Activated CD4-positive, alpha-beta memory T cell treated with anti-CD3 and anti-CD28 coated beads, Interleukin-2, amount 10 ng/mL, durations not matched to agents 7 days and 5 days (primary cell): ENCODE results near the gene DBR1. TPM values are rescaled to one million over a fixed set of nuclear protein-coding genes. Genes with fewer than 3 reads are reported as not detected.

Experiments used
- CTCF ChIA-PET: fragments of 350-600 bp; sonication (Branson Sonifier 250); formaldehyde crosslinking; loops from one replicate; lab custom pipeline; 2021; ENCODE audit warnings: antibody characterized with exemption, inconsistent platforms; lab: Charles Lee
- POLR2A ChIA-PET: fragments of 350-600 bp; sonication (Branson Sonifier 250); formaldehyde crosslinking; loops from one replicate; lab custom pipeline; 2021; ENCODE audit warnings: antibody characterized with exemption; lab: Charles Lee
- DNase-seq: peaks from one replicate; pipeline ENCODE4 v3.0.0-alpha.2; 2020
- H3K27ac Mint-ChIP-seq: one replicate; pipeline ENCODE4 v1.8.0; 2021; ENCODE audit warnings: mild to moderate bottlenecking, mixed read lengths
- H3K27me3 Mint-ChIP-seq: one replicate; pipeline ENCODE4 v1.8.0; 2021; ENCODE audit warnings: mixed read lengths
- H3K36me3 Mint-ChIP-seq: one replicate; pipeline ENCODE4 v1.8.0; 2021; ENCODE audit warnings: low read depth, mixed read lengths
- H3K4me1 Mint-ChIP-seq: one replicate; pipeline ENCODE4 v1.8.0; 2021; ENCODE audit warnings: mixed read lengths
- H3K4me3 Mint-ChIP-seq: one replicate; pipeline ENCODE4 v1.8.0; 2021; ENCODE audit warnings: mild to moderate bottlenecking, mixed read lengths
- H3K9me3 Mint-ChIP-seq: one replicate; pipeline ENCODE4 v1.8.0; 2021; ENCODE audit warnings: mixed read lengths
- total RNA-seq, 2 experiments: library from RNA; stranded (reverse); gene quantifications; one replicate each; pipeline ENCODE4 v1.2.3, GENCODE V29; 2021

DBR1 gene
- total RNA-seq, 2 experiments from 2014 or later = 19.4 to 20.0 TPM

DNA sequence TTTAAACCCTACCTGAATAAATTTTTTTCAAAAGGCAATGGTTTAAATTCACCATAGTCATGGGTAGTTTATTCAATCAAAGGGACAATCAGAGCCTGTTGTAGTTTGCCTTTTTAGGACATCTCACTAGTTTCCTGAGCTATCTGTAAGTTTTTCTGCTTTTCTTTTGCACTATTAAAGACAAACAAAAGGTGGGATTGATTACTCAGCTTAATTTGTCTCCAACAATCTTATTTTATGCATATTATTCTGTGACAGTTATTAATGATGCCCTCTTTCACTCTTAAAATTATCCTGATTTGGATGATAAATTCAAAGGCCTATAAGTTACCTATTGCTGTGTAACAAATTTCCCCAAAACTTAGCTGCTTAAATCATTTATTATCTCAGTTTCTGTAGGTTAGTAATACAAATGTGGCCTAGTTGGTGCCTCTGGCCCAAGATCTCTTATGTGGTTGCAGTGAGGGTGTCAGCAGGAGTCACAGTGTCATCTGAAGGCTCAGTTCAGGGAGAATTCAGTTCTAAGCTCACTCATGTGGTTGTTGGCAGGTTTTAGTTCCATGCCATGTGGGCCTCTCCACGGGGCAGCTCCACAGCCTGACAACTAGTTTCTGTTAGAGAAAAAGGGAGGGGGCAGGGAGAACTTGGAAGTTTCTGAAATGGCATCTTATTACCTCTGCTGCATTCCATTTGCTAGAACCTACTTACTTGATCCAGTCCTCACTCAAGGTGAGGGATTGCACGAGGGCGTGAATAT is 28.4 kb upstream of the DBR1 start:
- Mint-ChIP-seq H3K4me3 (no peak overlapping the region), H3K9me3 (no peaks in the 10 kb centered on the region), H3K27ac (no peak overlapping the region), H3K27me3 (no peaks in the 10 kb centered on the region), H3K4me1 (peaks cover 16% of the 10 kb centered on the region), H3K36me3 (peaks cover 24% of the 10 kb centered on the region)
- DNase-seq = no peak
- CTCF ChIA-PET = interaction anchor here (1.0 kb wide), 1 partner anchor 14 kb away, joined by 3 read pairs; no protein-coding TSS in a partner anchor
- POLR2A ChIA-PET = interaction anchor here (0.8 kb wide), 1 partner anchor 16 kb away, joined by 3 read pairs; the partner anchor contains the start of gene ARMC8

DNA sequence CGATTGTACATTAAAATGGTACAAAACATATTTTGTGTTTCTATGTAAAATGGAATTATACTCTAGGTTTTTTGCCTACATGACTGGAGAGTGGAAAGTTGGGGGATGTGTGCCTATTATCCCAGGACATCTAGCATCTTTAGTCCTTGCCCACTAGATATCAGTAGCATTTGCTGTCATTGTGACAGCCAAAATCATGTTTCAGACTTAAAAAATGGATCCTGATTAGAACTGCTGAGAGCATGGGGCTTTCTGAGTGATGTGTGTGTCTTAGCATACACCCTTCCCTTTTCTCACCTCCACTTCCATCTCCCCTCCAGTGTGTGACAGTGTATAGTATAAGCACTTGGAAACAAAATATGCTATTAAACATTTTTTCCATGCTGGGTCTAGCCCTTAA is 25.7 kb upstream of the DBR1 start:
- DNase-seq = no peak
- Mint-ChIP-seq H3K36me3 (peaks cover 18% of the 10 kb centered on the region), H3K4me3 (no peak overlapping the region), H3K4me1 (peaks cover 16% of the 10 kb centered on the region), H3K27me3 (no peaks in the 10 kb centered on the region), H3K27ac (no peak overlapping the region), H3K9me3 (no peaks in the 10 kb centered on the region)
- ChIA-PET CTCF (no interaction called here), POLR2A (no interaction called here)

DNA sequence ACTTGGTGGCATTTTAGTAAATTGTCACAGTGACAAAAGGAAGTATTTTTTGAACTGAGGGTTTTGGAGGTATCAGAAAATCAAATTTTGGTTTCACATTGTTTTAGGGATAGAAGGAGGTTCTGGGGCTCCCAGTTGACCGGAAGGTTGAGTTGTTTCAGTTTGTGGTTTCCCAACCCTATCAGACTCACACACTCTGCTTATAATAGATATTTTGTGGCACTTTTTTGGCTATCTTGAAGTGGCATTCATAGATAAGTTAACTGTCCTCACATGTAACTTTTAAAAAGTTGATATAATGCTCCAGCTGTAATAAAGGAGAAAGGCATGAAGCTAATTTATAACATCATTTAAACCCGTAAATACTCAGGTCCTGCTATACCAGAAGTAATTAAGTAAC is 25.1 kb upstream of the DBR1 start:
- ChIA-PET CTCF (no interaction called here), POLR2A (no interaction called here)
- peaks cover 16% of the 10 kb centered on the region for H3K4me1 Mint-ChIP-seq
- H3K36me3 Mint-ChIP-seq = peaks cover 17% of the 10 kb centered on the region
- H3K27ac Mint-ChIP-seq = no peak overlapping the region
- DNase-seq = no peak
- H3K4me3 Mint-ChIP-seq = no peak overlapping the region
- no peaks in the 10 kb centered on the region for H3K9me3 Mint-ChIP-seq
- H3K27me3 Mint-ChIP-seq = no peaks in the 10 kb centered on the region

DNA sequence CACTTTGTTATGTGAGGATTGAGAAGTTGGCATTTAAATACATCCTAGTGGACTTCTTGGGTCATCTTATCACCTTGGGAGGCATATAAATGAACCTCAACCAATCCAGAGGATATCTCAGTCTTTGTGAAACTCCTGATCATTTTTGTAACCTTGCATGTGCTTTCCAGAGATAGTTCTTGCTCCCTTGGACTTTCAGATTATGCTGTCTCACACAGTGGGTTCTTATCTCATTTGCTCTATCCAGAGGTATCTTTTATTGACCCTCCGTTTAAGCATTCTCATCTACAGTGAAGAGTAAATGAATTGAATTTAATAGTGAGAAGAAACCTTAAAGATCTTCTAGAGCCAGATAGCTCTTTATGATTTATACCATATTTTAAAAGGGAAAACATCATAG is 22.8 kb upstream of the DBR1 start:
- Mint-ChIP-seq H3K4me3 (no peak overlapping the region), H3K27me3 (no peaks in the 10 kb centered on the region), H3K27ac (no peak overlapping the region), H3K9me3 (no peaks in the 10 kb centered on the region), H3K4me1 (peaks cover 14% of the 10 kb centered on the region), H3K36me3 (peaks cover 11% of the 10 kb centered on the region)
- DNase-seq = no peak
- ChIA-PET POLR2A (interaction anchor here (1.0 to 1.7 kb wide), 2 partner anchors 10 to 11 kb away, joined by 3 to 7 read pairs; partner anchors contain the start of gene ARMC8), CTCF (no interaction called here)

DNA sequence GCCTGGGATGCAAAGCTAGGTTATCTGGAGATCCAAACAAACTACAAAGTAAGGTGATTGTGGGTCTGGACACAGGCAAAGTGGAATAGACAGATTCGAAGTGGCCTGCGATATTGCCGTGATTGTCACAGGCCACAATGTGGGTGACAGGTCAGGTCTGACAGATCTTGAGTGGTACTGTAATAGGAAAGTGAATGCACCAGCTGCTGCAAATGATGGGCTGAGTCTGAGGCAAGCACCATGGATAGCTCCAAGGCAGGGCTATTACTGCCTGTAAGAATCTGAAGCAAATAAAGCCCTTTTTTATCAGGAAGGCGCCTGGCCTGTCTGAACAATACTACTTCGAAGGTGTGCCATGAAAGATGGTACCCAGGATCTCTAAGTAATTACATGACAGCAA is 22.3 kb upstream of the DBR1 start:
- DNase-seq = no peak
- no peak overlapping the region for H3K27ac Mint-ChIP-seq
- no peaks in the 10 kb centered on the region for H3K27me3 Mint-ChIP-seq
- peaks cover 14% of the 10 kb centered on the region for H3K4me1 Mint-ChIP-seq
- H3K36me3 Mint-ChIP-seq = peaks cover 11% of the 10 kb centered on the region
- H3K4me3 Mint-ChIP-seq = no peak overlapping the region
- ChIA-PET CTCF (no interaction called here), POLR2A (interaction anchor here (1.0 to 1.7 kb wide), 2 partner anchors 9 to 10 kb away, joined by 3 to 7 read pairs; partner anchors contain the start of gene ARMC8)
- no peaks in the 10 kb centered on the region for H3K9me3 Mint-ChIP-seq

DNA sequence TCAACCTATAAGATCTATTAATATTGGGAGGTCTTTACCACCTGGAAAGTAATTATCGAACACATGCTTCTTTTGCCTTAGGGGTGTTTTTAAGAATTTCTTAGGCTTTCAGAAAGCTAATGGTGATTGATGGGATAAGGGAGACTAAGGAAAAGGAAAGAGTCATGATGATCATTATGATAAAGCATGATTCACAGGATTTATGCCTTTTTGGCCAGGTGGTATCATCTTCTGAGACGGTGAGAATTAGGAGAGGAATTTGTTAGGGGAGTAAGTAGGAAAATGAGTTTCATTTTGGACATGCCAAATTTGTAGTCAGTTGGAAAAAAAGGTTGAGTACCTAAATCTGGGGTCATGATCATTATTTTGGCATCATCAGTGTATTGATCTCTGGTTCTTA is 21.3 kb upstream of the DBR1 start:
- no peak for DNase-seq
- Mint-ChIP-seq H3K27me3 (no peaks in the 10 kb centered on the region), H3K36me3 (peaks cover 16% of the 10 kb centered on the region), H3K9me3 (no peaks in the 10 kb centered on the region), H3K4me3 (no peak overlapping the region), H3K27ac (no peak overlapping the region), H3K4me1 (peaks cover 19% of the 10 kb centered on the region)
- ChIA-PET CTCF (no interaction called here), POLR2A (interaction anchor here (1.7 kb wide), 1 partner anchor 8 kb away, joined by 7 read pairs; no protein-coding TSS in a partner anchor)

DNA sequence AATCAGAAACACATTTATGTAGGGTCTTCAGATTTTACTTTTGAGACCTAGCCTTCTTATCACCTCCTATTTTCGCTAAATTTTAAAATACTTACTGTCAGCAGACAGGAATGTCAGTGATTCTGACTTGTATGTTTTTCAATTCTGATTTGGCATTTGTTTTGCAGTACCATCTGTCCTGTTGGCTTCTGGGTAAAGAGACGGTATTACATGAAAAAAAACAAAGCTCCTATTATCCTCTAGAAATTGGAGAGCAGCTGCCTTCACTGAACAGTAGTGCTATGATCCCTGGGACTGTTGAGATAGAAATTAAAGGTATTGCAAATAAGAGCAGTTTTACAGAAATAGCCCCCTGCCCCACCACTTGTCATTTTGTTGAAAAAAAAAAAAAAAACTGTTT is 20.8 kb upstream of the DBR1 start:
- no peaks in the 10 kb centered on the region for H3K27me3 Mint-ChIP-seq
- no peak for DNase-seq
- no peak overlapping the region for H3K4me3 Mint-ChIP-seq
- CTCF ChIA-PET = no interaction called here
- POLR2A ChIA-PET = no interaction called here
- peaks cover 22% of the 10 kb centered on the region for H3K4me1 Mint-ChIP-seq
- H3K9me3 Mint-ChIP-seq = no peaks in the 10 kb centered on the region
- H3K36me3 Mint-ChIP-seq = peaks cover 20% of the 10 kb centered on the region
- H3K27ac Mint-ChIP-seq = no peak overlapping the region

DNA sequence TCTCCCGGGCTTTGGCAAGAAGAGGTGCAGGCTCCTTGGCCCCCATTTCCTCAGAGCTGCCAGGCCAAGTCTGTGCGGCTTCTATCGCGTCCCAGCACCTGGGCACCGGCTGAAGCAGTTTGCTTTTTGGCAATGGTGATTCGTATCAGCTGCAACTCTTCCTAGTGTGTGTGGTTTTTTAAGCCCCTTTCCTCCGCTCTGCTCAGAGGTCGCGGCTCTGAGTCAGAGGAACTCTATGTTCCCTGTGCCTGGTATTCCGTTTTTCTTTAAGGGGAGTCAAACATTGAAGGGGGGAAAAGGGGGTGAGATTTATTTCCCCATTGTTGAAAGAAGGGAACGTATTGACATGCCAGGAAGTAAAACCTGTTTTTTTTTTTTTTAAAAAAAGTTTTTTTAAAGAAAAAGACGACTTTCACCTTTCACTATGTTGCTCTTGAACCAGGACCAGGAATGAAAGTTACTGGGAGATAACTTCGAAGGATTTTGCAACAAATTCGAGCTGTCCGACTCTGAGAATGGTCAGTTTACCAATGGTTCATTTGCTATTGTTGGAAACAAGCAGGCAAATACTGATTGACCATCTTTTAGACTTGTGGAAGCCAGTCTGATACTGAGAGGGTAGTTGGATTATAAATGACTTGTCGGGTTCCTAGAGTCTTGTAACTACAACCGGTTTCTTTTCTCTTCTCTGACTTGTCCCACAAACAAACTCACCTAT is 13.5 kb upstream of the DBR1 start:
- H3K4me3 Mint-ChIP-seq = peak overlapping the region; percentile 94
- ChIA-PET CTCF (interaction anchor here (1.0 kb wide), 1 partner anchor 16 kb away, joined by 3 read pairs; no protein-coding TSS in a partner anchor), POLR2A (interaction anchor here (0.8 to 6.7 kb wide), 11 partner anchors 9 to 406 kb away, joined by 3 to 85 read pairs (median 6); partner anchors contain the start of genes CEP70 and DBR1)
- peak; percentile 46 for DNase-seq
- no peaks in the 10 kb centered on the region for H3K9me3 Mint-ChIP-seq
- peaks cover 14% of the 10 kb centered on the region for H3K27me3 Mint-ChIP-seq
- H3K27ac Mint-ChIP-seq = peak overlapping the region; percentile 91
- H3K4me1 Mint-ChIP-seq = peaks cover 36% of the 10 kb centered on the region
- peaks cover 15% of the 10 kb centered on the region for H3K36me3 Mint-ChIP-seq

DNA sequence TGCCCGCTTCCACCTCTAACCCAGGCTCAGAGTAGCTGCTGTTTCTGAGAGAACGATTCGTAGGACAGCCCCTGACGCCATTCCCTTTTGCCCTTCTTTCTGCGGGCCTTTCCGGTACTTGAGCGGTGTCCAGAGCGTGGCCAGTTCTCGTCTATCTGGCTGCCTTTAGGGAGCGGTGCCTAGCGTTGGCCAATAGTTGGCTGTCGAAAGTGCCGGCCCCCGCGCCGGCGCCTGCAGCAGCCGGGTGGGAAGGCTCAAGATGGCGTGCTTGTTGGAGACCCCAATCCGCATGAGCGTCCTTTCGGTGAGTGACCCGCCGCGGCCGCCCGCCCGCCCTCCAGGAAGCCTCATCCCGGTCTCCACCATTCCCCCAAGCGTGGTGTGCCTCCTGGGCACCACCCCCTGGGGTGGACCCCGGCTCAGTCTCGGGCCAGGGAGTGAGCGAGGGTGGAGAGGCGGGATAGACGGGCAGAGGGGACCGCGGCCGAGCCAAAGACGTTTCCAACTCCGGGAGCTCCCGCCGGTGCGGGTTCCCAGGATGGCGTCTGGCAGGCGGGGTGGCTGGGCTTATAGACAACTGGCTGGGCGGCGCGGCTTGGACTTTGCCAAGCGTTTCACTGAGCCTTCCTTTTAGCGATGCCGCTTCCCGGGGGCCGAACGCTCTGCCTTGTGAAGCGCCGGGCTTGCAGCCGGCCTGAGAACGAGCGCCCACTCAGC is 12.7 kb upstream of the DBR1 start, which contains the start of gene ARMC8:
Gene ARMC8 (plus strand): TSS at position 6 of the 717 bp plus-strand sequence. CDS start 254 bp downstream, at position 260.
- POLR2A ChIA-PET = interaction anchor here (0.6 to 6.7 kb wide), 15 partner anchors 8 to 407 kb away, joined by 3 to 85 read pairs (median 4); partner anchors contain the start of genes CEP70 and DBR1
- Mint-ChIP-seq H3K4me1 (peaks cover 36% of the 10 kb centered on the region), H3K36me3 (peaks cover 15% of the 10 kb centered on the region), H3K27ac (peak within 1 kb of the TSS; percentile 91), H3K4me3 (peak within 1 kb of the TSS; percentile 94), H3K9me3 (no peaks in the 10 kb centered on the region), H3K27me3 (peaks cover 14% of the 10 kb centered on the region)
- CTCF ChIA-PET = interaction anchor here (0.6 to 1.6 kb wide), 7 partner anchors 11 to 231 kb away, joined by 3 to 6 read pairs (median 3); partner anchors contain the start of gene DBR1
- no peak for DNase-seq

DNA sequence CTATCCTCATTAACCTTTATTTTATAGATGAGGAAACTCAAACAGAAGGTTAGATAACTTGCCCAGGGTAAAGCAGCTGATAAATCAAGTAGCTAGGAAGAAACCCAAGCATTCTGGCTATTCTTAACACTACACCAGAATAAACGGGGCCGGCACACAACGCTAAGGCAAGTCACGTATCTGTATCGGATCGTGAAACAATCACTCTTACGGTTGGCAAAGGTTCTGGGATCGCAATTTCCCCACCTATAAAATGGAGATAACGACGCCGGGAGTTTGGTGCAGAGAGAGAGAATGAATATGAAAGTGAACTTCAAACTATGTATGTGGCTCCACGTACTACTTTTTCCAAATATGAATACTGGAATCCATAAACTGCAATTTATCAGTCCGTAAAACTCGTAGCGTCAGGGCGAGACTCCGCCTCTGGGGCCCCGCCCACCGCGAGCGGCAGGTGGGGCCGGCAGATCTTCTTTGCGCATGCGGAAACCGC is 12.1 kb upstream of the DBR1 start:
- H3K4me1 Mint-ChIP-seq = peaks cover 36% of the 10 kb centered on the region
- POLR2A ChIA-PET = interaction anchor here (0.6 to 6.7 kb wide), 9 partner anchors 10 to 142 kb away, joined by 3 to 85 read pairs (median 4); partner anchors contain the start of gene DBR1
- peaks cover 16% of the 10 kb centered on the region for H3K27me3 Mint-ChIP-seq
- peak; percentile 91 for DNase-seq
- H3K36me3 Mint-ChIP-seq = peaks cover 15% of the 10 kb centered on the region
- H3K4me3 Mint-ChIP-seq = peak overlapping the region; percentile 94
- H3K9me3 Mint-ChIP-seq = no peaks in the 10 kb centered on the region
- CTCF ChIA-PET = interaction anchor here (0.6 to 1.6 kb wide), 6 partner anchors 10 to 232 kb away, joined by 3 to 6 read pairs (median 3); partner anchors contain the start of gene DBR1
- H3K27ac Mint-ChIP-seq = peak overlapping the region; percentile 91

DNA sequence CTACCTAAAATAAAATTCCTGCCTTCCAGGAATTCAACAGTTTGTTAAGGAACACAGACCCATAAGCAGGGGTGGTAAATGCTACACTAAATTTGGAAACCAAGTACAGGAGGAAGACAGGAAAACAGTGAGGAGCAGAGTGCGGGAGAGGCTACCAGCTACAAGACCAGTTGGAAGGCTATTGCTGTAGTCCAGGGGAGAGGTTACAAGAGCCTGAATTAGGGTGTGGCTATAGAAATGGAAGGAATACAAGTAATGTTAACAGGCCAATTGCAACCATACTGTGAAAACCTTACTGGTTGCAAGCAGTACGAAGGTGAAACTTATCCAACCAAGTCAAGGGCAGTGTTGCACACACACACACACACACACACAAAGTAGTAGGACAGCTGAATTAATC is 11.5 kb upstream of the DBR1 start:
- Mint-ChIP-seq H3K9me3 (no peaks in the 10 kb centered on the region), H3K4me3 (peak overlapping the region; percentile 94), H3K4me1 (peaks cover 31% of the 10 kb centered on the region), H3K27me3 (peaks cover 16% of the 10 kb centered on the region), H3K36me3 (peaks cover 10% of the 10 kb centered on the region), H3K27ac (no peak overlapping the region)
- CTCF ChIA-PET = interaction anchor here (0.5 to 1.6 kb wide), 5 partner anchors 10 to 233 kb away, joined by 3 to 6 read pairs (median 3); partner anchors contain the start of gene DBR1
- POLR2A ChIA-PET = interaction anchor here (1.1 to 6.7 kb wide), 4 partner anchors 11 to 104 kb away, joined by 3 to 85 read pairs (median 5); partner anchors contain the start of gene DBR1
- no peak for DNase-seq

DNA sequence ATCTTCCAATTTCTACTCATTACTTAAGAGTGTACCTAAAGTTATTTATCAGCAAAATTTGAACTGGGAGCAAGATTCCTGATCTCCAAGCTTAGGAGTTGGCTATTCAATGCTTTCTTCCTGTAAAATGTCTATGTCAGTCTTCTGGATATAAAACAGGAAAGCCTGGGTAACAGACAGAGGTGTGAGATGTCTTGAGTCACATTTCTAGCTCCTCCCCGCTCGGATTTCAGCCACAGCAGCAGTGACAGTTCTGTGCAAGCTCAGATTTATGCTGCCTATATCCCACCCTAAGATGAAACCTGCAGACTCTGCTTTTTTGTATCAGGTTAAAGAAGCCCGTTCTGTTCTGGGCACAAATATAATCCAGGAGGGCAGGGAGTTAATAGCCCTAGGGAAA is 10.3 kb upstream of the DBR1 start:
- Mint-ChIP-seq H3K27me3 (peaks cover 16% of the 10 kb centered on the region), H3K36me3 (peaks cover 6% of the 10 kb centered on the region), H3K4me3 (no peak overlapping the region), H3K9me3 (no peaks in the 10 kb centered on the region), H3K27ac (no peak overlapping the region), H3K4me1 (peaks cover 27% of the 10 kb centered on the region)
- no peak for DNase-seq
- ChIA-PET POLR2A (interaction anchor here (6.7 kb wide), 1 partner anchor 10 kb away, joined by 85 read pairs; the partner anchor contains the start of gene DBR1), CTCF (no interaction called here)
